Left renal cortex interstitium (tissue), 4 donors: Measurements from ENCODE around the gene SMURF1. TPM values are rescaled to one million over a fixed set of nuclear protein-coding genes. Genes with fewer than 3 reads are reported as not detected.
"Not testable (repeated sequence)": the region's sequence is repeated elsewhere in the genome, so short reads cannot be mapped to it uniquely, and the experiment has no call there.

Experiments used
- DNase-seq, 4 donors: peaks; one replicate each; pipeline ENCODE4 v3.0.0-alpha.2; 2013; ENCODE audit warnings: low read depth in 4 of 4, low spot score in 2 of 4, missing footprints in 1 of 4
- polyA plus RNA-seq, 4 donors: library from polyadenylated mRNA; unstranded; fragments of 120-200 nt; gene quantifications; one replicate each; pipeline ENCODE4 v1.2.1, GENCODE V29; 2013; ENCODE audit not compliant: insufficient read length in 4 of 4

The SMURF1 gene
- polyA plus RNA-seq, 4 donors, result 13.7 to 19.4 (median 17.3) TPM

GRCh38 chr7:99123571-99124033 lies 20.3 kb downstream of the SMURF1 start:
- DNase-seq, result no peak

- no peak for DNase-seq
These were observed 21.1 kb downstream of the SMURF1 start for GRCh38 chr7:99122762-99123161.

- no peak for DNase-seq
These were observed 22.3 kb downstream of the SMURF1 start for GRCh38 chr7:99121496-99122021.

GRCh38 chr7:99120916-99121315 lies 23.0 kb downstream of the SMURF1 start:
- DNase-seq, result no peak

- DNase-seq, result no peak
These were observed 23.4 kb downstream of the SMURF1 start for GRCh38 chr7:99120501-99120900.

GRCh38 chr7:99118077-99118476 lies 25.8 kb downstream of the SMURF1 start:
- DNase-seq, result no peak

- no peak for DNase-seq
These were observed 27.8 kb downstream of the SMURF1 start for GRCh38 chr7:99116144-99116543.

GRCh38 chr7:99115379-99115778 lies 28.5 kb downstream of the SMURF1 start:
- DNase-seq, result no peak

GRCh38 chr7:99112979-99113378 lies 30.9 kb downstream of the SMURF1 start:
- no peak for DNase-seq

- DNase-seq, result no peak
These were observed 31.8 kb downstream of the SMURF1 start for GRCh38 chr7:99112097-99112496.

- DNase-seq, result no peak
These were observed 32.3 kb downstream of the SMURF1 start for GRCh38 chr7:99111591-99111990.

- DNase-seq, result no peak
These were observed 34.5 kb downstream of the SMURF1 start for GRCh38 chr7:99109108-99110051.

- no peak for DNase-seq
These were observed 35.3 kb downstream of the SMURF1 start for GRCh38 chr7:99108613-99109012.

- no peak for DNase-seq
These were observed 37.1 kb downstream of the SMURF1 start for GRCh38 chr7:99106821-99107241.

GRCh38 chr7:99106411-99106810 lies 37.5 kb downstream of the SMURF1 start:
- DNase-seq, result no peak

- DNase-seq, result no peak
These were observed 38.2 kb downstream of the SMURF1 start for GRCh38 chr7:99105756-99106155.

- no peak for DNase-seq
These were observed 39.3 kb downstream of the SMURF1 start for GRCh38 chr7:99104631-99105030.

- DNase-seq, result not testable (repeated sequence)
These were observed 40.1 kb downstream of the SMURF1 start for GRCh38 chr7:99103836-99104235.

- DNase-seq, result no peak
These were observed 40.9 kb downstream of the SMURF1 start for GRCh38 chr7:99102809-99103690.

GRCh38 chr7:99102361-99102760 lies 41.5 kb downstream of the SMURF1 start:
- no peak for DNase-seq

- not testable (repeated sequence) for DNase-seq
These were observed 42.4 kb downstream of the SMURF1 start for GRCh38 chr7:99101516-99101915.
